Activated CD4-positive, CD25-positive, alpha-beta regulatory T cell treated with anti-CD3 and anti-CD28 coated beads, Interleukin-2, amount 50 U/mL, for 16 hours (primary cell): ENCODE results near the gene RPTN.

ENCODE experiments used
- DNase-seq: peaks from one replicate; pipeline ENCODE4 v3.0.0-alpha.2; 2020; ENCODE audit warnings: low read depth, low spot score

The RPTN gene, protein sequence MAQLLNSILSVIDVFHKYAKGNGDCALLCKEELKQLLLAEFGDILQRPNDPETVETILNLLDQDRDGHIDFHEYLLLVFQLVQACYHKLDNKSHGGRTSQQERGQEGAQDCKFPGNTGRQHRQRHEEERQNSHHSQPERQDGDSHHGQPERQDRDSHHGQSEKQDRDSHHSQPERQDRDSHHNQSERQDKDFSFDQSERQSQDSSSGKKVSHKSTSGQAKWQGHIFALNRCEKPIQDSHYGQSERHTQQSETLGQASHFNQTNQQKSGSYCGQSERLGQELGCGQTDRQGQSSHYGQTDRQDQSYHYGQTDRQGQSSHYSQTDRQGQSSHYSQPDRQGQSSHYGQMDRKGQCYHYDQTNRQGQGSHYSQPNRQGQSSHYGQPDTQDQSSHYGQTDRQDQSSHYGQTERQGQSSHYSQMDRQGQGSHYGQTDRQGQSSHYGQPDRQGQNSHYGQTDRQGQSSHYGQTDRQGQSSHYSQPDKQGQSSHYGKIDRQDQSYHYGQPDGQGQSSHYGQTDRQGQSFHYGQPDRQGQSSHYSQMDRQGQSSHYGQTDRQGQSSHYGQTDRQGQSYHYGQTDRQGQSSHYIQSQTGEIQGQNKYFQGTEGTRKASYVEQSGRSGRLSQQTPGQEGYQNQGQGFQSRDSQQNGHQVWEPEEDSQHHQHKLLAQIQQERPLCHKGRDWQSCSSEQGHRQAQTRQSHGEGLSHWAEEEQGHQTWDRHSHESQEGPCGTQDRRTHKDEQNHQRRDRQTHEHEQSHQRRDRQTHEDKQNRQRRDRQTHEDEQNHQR

GRCh38 chr1:152159144-152159543 lies at the start of gene RPTN:
Gene RPTN, minus strand, starts transcription at chr1:152159228. Its CDS starts 1,339 bp downstream, at chr1:152157889.
- DNase-seq = no peak

GRCh38 chr1:152198982-152199381 lies 40.0 kb upstream of the RPTN start:
- DNase-seq = no peak

GRCh38 chr1:152197361-152197941 lies 38.4 kb upstream of the RPTN start:
- DNase-seq = no peak

GRCh38 chr1:152191711-152192110 lies 32.7 kb upstream of the RPTN start:
- DNase-seq = no peak

- no peak for DNase-seq
Measured at GRCh38 chr1:152191260-152191659, 32.2 kb upstream of the RPTN start.

- no peak for DNase-seq
Measured at GRCh38 chr1:152190589-152190988, 31.6 kb upstream of the RPTN start.

GRCh38 chr1:152189657-152190442 lies 30.8 kb upstream of the RPTN start:
- DNase-seq = peak; percentile 34

DNA sequence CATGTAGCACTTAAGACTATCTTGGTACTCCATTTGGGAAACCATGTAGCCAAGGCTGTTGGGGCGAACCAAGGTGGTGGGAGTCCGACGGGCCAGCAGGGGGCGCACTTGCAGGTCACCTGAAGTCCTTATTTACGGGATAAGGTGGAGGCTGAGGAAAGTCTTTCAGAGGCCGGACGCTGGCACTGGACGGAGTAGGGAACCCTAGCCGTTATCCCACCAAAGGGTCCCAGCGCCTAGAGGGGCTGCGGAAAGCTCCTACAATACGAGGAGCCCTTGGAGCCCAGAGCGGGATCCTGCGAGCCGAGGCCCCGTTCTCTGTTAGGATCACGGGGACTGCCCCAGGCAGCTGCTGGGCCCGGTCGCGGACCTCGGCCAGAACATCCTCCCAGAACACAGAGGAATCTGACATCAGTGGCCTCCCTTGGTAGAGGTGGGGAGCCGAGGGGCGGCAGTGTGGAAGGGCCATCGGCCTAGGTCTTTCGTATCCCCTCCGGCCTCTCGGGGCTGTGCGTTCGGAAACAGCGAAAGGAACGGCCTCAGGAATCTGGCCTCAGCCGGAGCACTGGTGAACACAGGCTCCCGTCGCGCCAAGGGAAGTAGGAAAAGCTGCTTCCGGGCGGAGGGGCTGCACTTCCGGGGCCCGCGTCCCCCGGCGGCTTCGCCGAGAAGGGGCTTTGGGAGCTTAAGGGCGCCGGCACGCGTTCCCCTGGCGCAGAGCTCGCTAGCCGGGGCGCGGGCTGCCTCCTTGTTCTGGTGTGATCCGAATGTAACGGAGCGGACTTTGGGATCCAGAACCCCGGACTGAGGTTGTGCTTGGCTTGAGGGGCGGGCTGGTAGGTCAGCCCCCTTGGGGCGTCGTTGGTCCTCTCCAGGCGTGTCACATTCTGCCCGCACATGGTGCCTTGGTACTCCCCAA lies 29.9 kb upstream of the RPTN start:
- DNase-seq = peak; percentile 49

DNA sequence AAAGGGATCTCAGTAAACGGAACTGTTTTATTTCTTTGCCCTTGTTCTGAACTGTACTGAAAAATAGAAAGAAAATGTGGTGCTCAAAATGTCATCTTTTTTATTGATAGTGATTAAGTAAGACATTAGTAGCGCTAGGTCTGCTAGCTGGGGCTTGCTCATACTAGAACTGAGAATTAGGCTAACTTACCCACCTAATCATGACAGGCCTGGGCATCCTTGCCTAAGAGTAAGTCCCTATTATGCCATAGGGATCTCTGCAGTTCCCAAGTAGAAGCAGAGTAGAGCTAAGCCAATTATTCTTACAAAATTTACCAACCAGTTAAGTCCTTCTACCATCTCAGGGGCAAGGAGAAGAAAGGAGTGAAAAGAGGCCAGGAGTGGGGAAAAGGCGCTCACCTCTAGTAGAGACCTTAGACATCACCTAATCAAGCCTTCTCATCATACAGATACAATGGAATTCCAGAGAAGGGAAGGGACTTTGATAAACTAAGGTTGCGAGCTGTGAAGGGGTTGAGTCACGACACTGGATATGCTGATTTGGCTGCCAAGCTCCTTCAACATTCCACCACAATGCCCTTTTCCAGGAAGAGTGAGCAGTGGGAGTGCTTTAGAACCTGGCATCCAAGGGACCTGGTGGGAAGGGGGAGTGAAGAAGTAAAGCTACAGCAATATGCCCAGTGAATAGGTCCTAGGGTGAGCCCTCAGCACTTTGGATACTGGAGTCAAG lies 27.7 kb upstream of the RPTN start:
- DNase-seq = no peak

DNA sequence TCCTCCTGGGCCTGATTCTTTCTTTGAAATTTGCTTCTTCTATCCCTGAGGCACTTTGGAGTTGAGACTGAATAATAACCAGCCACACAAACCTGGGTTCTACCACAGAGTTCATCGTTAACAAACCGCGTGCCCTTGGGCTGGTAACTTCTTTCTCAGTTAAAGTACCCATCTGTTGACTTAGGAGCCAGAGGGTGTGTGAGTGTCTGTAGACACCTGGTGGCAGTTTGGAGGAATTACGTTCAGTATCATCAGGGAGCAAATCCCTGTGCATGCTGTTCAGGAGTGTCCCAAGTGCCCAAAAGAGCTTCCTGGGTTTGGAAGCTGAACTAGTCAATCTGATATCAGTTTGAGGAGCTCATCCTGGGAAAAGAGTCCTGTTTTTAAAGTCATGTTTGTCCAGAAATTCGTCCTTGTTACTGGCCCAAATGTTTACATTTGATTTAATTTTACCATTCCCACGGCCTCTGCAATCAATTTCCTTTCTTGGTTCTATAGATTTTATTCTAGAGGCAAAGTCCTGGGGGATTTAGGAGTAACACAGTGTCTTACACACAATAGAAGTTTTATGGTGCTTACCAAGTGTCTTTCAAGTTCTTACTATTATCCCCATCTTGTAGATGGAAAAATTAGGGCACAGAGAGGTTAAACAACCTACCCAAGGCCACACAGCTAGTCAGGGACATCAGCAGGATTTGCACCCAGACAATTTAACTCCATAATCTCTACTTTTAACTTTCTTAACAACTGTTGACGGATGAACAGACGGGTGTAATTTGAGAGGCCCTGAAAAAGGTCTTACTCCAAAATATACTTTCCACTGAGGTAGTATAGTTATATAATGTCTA lies 26.7 kb upstream of the RPTN start:
- no peak for DNase-seq

- no peak for DNase-seq
Measured at GRCh38 chr1:152182944-152183361, 23.9 kb upstream of the RPTN start.

- no peak for DNase-seq
Measured at GRCh38 chr1:152182431-152182830, 23.4 kb upstream of the RPTN start.

GRCh38 chr1:152179566-152179965 lies 20.5 kb upstream of the RPTN start:
- no peak for DNase-seq

DNA sequence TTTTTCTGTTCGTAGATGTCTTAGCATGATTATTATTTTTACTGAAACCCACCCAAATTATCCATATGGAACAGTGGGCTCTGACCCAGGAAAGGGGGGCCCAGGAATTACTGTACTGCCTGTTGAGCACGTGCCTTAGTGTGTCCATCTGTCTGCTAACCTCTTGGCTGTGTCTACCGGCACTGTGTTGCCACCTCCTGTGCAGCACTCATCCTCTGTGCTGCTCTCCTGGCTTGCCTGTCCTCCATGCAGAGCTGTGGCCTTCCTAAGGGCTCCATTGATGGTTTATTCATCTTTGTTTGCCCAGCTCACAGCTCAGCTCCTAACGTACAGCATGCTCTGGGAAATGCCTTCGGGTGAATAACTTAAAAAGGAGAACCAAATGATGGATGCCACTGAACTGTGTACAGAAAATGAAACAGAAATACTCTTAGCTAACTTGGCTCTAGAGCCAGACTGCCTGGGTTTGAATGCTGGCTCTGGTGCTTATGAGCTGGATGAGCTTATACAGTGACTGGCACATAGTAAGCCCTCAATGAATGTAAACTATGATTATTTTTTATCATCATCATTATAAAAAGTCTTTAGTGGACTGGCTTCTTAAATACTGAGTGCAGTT lies 11.4 kb upstream of the RPTN start:
- DNase-seq = no peak

GRCh38 chr1:152169366-152170025 lies 10.5 kb upstream of the RPTN start:
- no peak for DNase-seq

DNA sequence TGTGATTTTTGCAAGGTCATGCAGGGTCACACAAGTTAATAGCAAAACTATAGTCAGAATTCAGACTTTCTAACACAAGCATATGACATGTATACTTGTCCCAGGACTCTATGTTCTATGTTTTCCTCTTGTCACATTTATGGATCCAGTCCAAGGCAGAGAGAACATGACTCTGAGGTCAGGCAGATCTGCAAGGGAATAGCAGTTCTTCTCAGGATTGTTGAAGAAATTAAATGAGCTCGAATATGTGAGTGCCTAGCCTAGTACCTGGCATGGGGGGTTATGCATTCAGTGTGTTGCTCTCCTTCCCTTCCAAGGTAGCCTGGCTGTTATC lies 9.5 kb upstream of the RPTN start:
- no peak for DNase-seq

- no peak for DNase-seq
Measured at GRCh38 chr1:152167835-152168534, 9.0 kb upstream of the RPTN start.

GRCh38 chr1:152166966-152167365 lies 7.9 kb upstream of the RPTN start:
- no peak for DNase-seq
